HepG2 (cell line): ENCODE data around the gene CST4. TPM values are rescaled to one million over a fixed set of nuclear protein-coding genes. Genes with fewer than 3 reads are reported as not detected.
A peak's percentile ranks its signal among the peaks of the same experiment; 100 is the strongest.

Source experiments
- FOXO1 ChIP-seq: sonication (generic); formaldehyde crosslinking; IDR thresholded peaks from 2 replicates; pipeline ENCODE4 v1.4.0; 2020; ENCODE audit warnings: missing genetic modification reagents
- MATR3 ChIP-seq: sonication (generic); formaldehyde crosslinking; IDR thresholded peaks from 2 replicates; pipeline ENCODE4 v1.4.0; 2020; ENCODE audit warnings: missing genetic modification reagents
- NFRKB ChIP-seq: fragments of 450-650 bp; IDR thresholded peaks from 2 replicates; pipeline ENCODE4 v1.6.1; 2017
- PHF8 ChIP-seq: sonication (generic); formaldehyde crosslinking; IDR thresholded peaks from 2 replicates; pipeline ENCODE4 v1.5.0; 2020; ENCODE audit warnings: missing genetic modification reagents
- THYN1 ChIP-seq: sonication (generic); formaldehyde crosslinking; IDR thresholded peaks from 2 replicates; pipeline ENCODE4 v1.8.1; 2023; ENCODE audit warnings: low read depth, mild to moderate bottlenecking, moderate library complexity, missing genetic modification reagents, borderline replicate concordance
- ZBED4 ChIP-seq: sonication (generic); formaldehyde crosslinking; IDR thresholded peaks from 2 replicates; pipeline ENCODE4 v1.4.0; 2020; ENCODE audit warnings: missing genetic modification reagents, borderline replicate concordance
- ZBTB4 ChIP-seq: sonication (generic); formaldehyde crosslinking; IDR thresholded peaks from 2 replicates; pipeline ENCODE4 v1.4.0; 2020; ENCODE audit warnings: missing genetic modification reagents, mild to moderate bottlenecking, borderline replicate concordance
- ZNF136 ChIP-seq: sonication (generic); formaldehyde crosslinking; IDR thresholded peaks from 2 replicates; pipeline ENCODE4 v1.8.1; 2022; ENCODE audit warnings: low read depth, mild to moderate bottlenecking, moderate library complexity, missing genetic modification reagents
- ZNF143 ChIP-seq: sonication (generic); formaldehyde crosslinking; IDR thresholded peaks from 2 replicates; pipeline ENCODE4 v1.4.0; 2020; ENCODE audit warnings: missing genetic modification reagents
- ZNF296 ChIP-seq: sonication (generic); formaldehyde crosslinking; conservative IDR thresholded peaks from 2 replicates; pipeline ENCODE4 v1.5.0; 2020; ENCODE audit warnings: mild to moderate bottlenecking, missing genetic modification reagents
- ZNF557 ChIP-seq: sonication (generic); formaldehyde crosslinking; IDR thresholded peaks from 2 replicates; pipeline ENCODE4 v1.4.0; 2020; ENCODE audit warnings: missing genetic modification reagents
- ZNF672 ChIP-seq: sonication (generic); formaldehyde crosslinking; IDR thresholded peaks from 2 replicates; pipeline ENCODE4 v1.8.1; 2022; ENCODE audit warnings: missing genetic modification reagents
- ZSCAN20 ChIP-seq: sonication (generic); formaldehyde crosslinking; IDR thresholded peaks from 2 replicates; pipeline ENCODE4 v1.4.0; 2020; ENCODE audit warnings: missing genetic modification reagents, mild to moderate bottlenecking, borderline replicate concordance
- polyA plus RNA-seq, 8 experiments: library from polyadenylated mRNA; depleted of rRNA in 3 of 8; stranded (reverse) in 7 of 8; unstranded in 1 of 8; fragments of >200 nt; fragmentation: Illumina TruSeq in 4 of 8; extraction: Trizol in 4 of 8; gene quantifications; 2 replicates each; pipeline versions ENCODE4 v1.2.1 to v1.2.3, GENCODE V29; 2011 to 2016; ENCODE audit warnings: low read depth in 4 of 8, missing spikeins in 1 of 8, mixed read lengths in 1 of 8; ENCODE audit not compliant: insufficient read depth in 1 of 8
- total RNA-seq, 5 experiments: library from RNA; depleted of rRNA; stranded (reverse); fragments of >200 nt; fragmentation: Illumina TruSeq; extraction: Trizol; gene quantifications; 2 replicates each; pipeline ENCODE4 v1.2.3, GENCODE V29; 2016; ENCODE audit warnings: low read depth in 1 of 5
- TF ChIP-seq, protein P1 (sequence below): sonication (generic); formaldehyde crosslinking; IDR thresholded peaks from 2 replicates; pipeline ENCODE4 v1.4.0; 2020; ENCODE audit warnings: mild to moderate bottlenecking, missing genetic modification reagents
- TF ChIP-seq, protein P2 (sequence below): sonication (generic); formaldehyde crosslinking; IDR thresholded peaks from 2 replicates; pipeline ENCODE4 v1.4.0; 2020; ENCODE audit warnings: mild to moderate bottlenecking, missing genetic modification reagents
- TF ChIP-seq, protein P3 (sequence below): sonication (generic); formaldehyde crosslinking; IDR thresholded peaks from 2 replicates; pipeline ENCODE4 v1.4.0; 2020; ENCODE audit warnings: missing genetic modification reagents

CST4 gene
- total and polyA plus RNA-seq, 2 of the 13 experiments (the other 11 are each of a cell fraction or from before 2014, with no cell fraction given) = not detected

DNA sequence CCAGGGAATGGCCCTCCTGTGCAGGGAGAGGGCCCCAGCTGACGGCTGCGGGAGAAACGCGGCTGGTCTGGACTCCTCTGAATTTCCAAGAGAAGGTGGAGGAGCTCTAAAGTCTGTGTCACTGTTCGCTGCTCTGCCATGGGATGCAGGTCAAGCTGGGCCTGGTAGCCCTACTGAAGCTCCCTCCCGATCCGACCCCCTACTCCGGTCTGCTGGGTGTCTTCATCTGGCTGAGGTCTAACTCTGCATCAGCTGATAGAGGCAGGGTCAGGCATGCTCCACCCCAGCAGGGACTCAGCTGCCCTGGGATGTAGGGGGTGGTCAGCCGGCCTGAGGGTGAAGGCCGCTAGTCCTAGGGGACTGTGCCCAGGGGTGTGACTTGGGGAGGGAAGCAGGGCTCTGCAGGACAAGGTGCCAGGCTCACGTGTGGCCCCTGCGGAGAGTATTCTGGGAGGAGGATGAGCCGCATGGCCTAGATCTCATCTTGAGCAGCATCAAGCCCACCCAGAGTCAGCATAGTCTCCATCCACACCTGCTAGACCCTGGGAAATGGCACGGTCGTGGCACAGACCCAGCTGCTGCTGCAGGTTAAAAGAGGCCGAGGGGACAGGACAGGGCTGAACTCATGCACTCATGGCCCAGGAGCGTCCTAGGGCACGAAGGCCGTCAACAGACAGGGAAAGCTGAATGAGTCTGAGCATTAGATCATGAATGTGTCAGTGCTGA lies 52.5 kb downstream of the CST4 start (continued):
- no peak for TF ChIP-seq ZSCAN20 (CRISPR knock-in tag)
- TF ChIP-seq, protein P1, sequence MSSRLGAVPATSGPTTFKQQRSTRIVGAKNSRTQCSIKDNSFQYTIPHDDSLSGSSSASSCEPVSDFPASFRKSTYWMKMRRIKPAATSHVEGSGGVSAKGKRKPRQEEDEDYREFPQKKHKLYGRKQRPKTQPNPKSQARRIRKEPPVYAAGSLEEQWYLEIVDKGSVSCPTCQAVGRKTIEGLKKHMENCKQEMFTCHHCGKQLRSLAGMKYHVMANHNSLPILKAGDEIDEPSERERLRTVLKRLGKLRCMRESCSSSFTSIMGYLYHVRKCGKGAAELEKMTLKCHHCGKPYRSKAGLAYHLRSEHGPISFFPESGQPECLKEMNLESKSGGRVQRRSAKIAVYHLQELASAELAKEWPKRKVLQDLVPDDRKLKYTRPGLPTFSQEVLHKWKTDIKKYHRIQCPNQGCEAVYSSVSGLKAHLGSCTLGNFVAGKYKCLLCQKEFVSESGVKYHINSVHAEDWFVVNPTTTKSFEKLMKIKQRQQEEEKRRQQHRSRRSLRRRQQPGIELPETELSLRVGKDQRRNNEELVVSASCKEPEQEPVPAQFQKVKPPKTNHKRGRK (CRISPR knock-in tag) = 0 out of 2 replicates have a peak, but pooled peaks have one; percentile 63
- TF ChIP-seq ZNF557 (CRISPR knock-in tag) = no peak
- no peak for TF ChIP-seq ZNF672 (CRISPR knock-in tag)
- no peak; the same call in 1 of the 2 replicates for TF ChIP-seq ZNF296 (CRISPR knock-in tag)
- peak; percentile 79; the same call in 1 of the 2 replicates for TF ChIP-seq ZBTB4
- TF ChIP-seq, protein P2, sequence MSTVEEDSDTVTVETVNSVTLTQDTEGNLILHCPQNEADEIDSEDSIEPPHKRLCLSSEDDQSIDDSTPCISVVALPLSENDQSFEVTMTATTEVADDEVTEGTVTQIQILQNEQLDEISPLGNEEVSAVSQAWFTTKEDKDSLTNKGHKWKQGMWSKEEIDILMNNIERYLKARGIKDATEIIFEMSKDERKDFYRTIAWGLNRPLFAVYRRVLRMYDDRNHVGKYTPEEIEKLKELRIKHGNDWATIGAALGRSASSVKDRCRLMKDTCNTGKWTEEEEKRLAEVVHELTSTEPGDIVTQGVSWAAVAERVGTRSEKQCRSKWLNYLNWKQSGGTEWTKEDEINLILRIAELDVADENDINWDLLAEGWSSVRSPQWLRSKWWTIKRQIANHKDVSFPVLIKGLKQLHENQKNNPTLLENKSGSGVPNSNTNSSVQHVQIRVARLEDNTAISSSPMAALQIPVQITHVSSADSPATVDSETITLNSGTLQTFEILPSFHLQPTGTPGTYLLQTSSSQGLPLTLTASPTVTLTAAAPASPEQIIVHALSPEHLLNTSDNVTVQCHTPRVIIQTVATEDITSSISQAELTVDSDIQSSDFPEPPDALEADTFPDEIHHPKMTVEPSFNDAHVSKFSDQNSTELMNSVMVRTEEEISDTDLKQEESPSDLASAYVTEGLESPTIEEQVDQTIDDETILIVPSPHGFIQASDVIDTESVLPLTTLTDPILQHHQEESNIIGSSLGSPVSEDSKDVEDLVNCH (CRISPR knock-in tag) = no peak
- no peak for TF ChIP-seq FOXO1
- TF ChIP-seq ZNF143 (CRISPR knock-in tag) = peak; percentile 56; the same call in 1 of the 2 replicates
- TF ChIP-seq THYN1 (CRISPR knock-in tag) = no peak
- no peak for TF ChIP-seq MATR3 (CRISPR knock-in tag)
- TF ChIP-seq ZBED4 (CRISPR knock-in tag) = peak; percentile 47; the same call in 1 of the 2 replicates
- TF ChIP-seq NFRKB = no peak
- no peak for TF ChIP-seq PHF8 (CRISPR knock-in tag)
- TF ChIP-seq, protein P3, sequence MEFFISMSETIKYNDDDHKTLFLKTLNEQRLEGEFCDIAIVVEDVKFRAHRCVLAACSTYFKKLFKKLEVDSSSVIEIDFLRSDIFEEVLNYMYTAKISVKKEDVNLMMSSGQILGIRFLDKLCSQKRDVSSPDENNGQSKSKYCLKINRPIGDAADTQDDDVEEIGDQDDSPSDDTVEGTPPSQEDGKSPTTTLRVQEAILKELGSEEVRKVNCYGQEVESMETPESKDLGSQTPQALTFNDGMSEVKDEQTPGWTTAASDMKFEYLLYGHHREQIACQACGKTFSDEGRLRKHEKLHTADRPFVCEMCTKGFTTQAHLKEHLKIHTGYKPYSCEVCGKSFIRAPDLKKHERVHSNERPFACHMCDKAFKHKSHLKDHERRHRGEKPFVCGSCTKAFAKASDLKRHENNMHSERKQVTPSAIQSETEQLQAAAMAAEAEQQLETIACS (CRISPR knock-in tag) = no peak
- no peak for TF ChIP-seq ZNF136 (CRISPR knock-in tag)
